Measurements from ENCODE around the gene EMP1. TPM values are rescaled to one million over a fixed set of nuclear protein-coding genes. Genes with fewer than 3 reads are reported as not detected.

EMP1 gene
- total and polyA plus RNA-seq, 2 of the 8 experiments (the other 6 are each of a cell fraction or from before 2014, with no cell fraction given), result 0.17 to 0.65 TPM

DNA sequence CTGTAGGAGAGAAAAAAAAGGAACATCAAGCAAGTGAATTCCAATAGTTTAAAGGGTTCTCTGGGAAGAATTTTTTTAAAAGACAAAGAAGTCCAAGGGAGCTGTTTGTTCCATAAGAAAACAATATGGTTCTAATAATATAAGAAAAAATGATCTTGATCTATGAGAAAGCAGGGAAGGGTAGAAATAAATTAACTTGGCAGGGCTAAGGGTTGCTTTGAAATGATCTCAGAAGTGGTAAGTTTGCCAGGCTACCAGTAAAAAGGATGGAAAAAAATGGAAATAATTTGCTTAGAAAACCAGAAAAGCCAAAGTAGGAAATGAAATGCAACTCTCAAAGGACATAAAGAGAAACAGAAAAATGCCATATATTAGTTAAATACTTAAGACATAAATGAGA is 41.7 kb upstream of the EMP1 start:
- POLR2A ChIA-PET (ENCODE audit: partially characterized antibody), result interaction anchor here (0.6 kb wide), 1 partner anchor 37 kb away, joined by 3 read pairs; no protein-coding TSS in a partner anchor
- Histone ChIP-seq H2BK12ac (ENCODE audit: low read depth, low read length) (no peak overlapping the region), H3K18ac (ENCODE audit: extremely low read depth, low read length) (no peak overlapping the region), H4K20me1 (replicated peaks in 1 of 2; ENCODE audit: control insufficient read depth in 1 of 2, insufficient read depth in 2 of 2, low read length in 2 of 2) (no peaks in the 10 kb centered on the region), H4K5ac (ENCODE audit: insufficient read length, low read depth, low read length) (no peak overlapping the region), H2BK15ac (ENCODE audit: low read length) (no peak overlapping the region), H3K9me3 (ENCODE audit: insufficient read depth in 2 of 2, low read depth in 1 of 2, low read length in 1 of 2) (no peaks in the 10 kb centered on the region), H3K36me3 (ENCODE audit: control insufficient read depth in 2 of 4, insufficient read depth in 4 of 4, low read length in 3 of 4) (no peaks in the 10 kb centered on the region), H3K9ac (replicated peaks in 1 of 4; ENCODE audit: extremely low read depth in 1 of 4, low read depth in 3 of 4, low read length in 3 of 4) (no peak overlapping the region), H4K91ac (replicated peaks; ENCODE audit: insufficient read length, low read length) (no peak overlapping the region), H3K4me1 (replicated peaks in 1 of 4; ENCODE audit: control insufficient read depth in 3 of 4, insufficient read depth in 4 of 4, low read length in 3 of 4) (peaks cover 0 to 10% (median 0%) of the 10 kb centered on the region in 4 experiments; a peak in 2 of 7 replicates), H3K4me3 (ENCODE audit: extremely low read depth in 1 of 4, insufficient read depth in 2 of 4, low read depth in 3 of 4, low read length in 4 of 4) (no peak overlapping the region), H2AFZ (ENCODE audit: low read length) (no peak overlapping the region), H2AK5ac (ENCODE audit: low read depth, low read length) (no peak overlapping the region), H4K8ac (ENCODE audit: extremely low read depth, insufficient read depth, low read length) (no peak overlapping the region), H3K27me3 (replicated peaks in 1 of 4; ENCODE audit: control insufficient read depth in 3 of 4, extremely low read depth in 1 of 4, insufficient read depth in 3 of 4, low read length in 3 of 4) (no peaks in the 10 kb centered on the region), H3K4me2 (ENCODE audit: insufficient read depth in 1 of 2, low read depth in 2 of 2, low read length in 2 of 2) (no peak overlapping the region), H3K27ac (ENCODE audit: low read depth, low read length) (no peak overlapping the region), H2BK120ac (replicated peaks; ENCODE audit: low read depth, low read length) (no peak overlapping the region), H3K23me2 (ENCODE audit: low read depth, low read length) (no peaks in the 10 kb centered on the region), H3K79me2 (ENCODE audit: control insufficient read depth in 1 of 2, insufficient read depth in 2 of 2, low read length in 2 of 2) (no peaks in the 10 kb centered on the region), H2BK20ac (ENCODE audit: low read length) (no peak overlapping the region), H3K4ac (replicated peaks; ENCODE audit: insufficient read length, low read depth, low read length) (no peak overlapping the region), H3K56ac (replicated peaks; ENCODE audit: insufficient read length, low read depth, low read length) (no peak overlapping the region), H2BK5ac (ENCODE audit: low read depth, low read length) (no peak overlapping the region), H3K79me1 (ENCODE audit: low read depth, low read length) (no peaks in the 10 kb centered on the region), H3K14ac (ENCODE audit: insufficient read length) (no peak overlapping the region), H3K23ac (ENCODE audit: insufficient read length) (no peak overlapping the region)
- TF ChIP-seq KDM4A (IDR thresholded peaks at IDR 0.05; ENCODE audit: low read depth, low read length, severe bottlenecking) (no peak), BACH1 (IDR thresholded peaks at IDR 0.05; ENCODE audit: low read length) (no peak), TEAD4 (IDR thresholded peaks at IDR 0.05; ENCODE audit: low read depth, low read length) (no peak), YY1 (IDR thresholded peaks at IDR 0.05; ENCODE audit: low read depth, low read length) (no peak), EP300 (IDR thresholded peaks at IDR 0.05; ENCODE audit: borderline replicate concordance in 1 of 2, low read depth in 2 of 2, low read length in 2 of 2) (no peak), KDM1A (IDR thresholded peaks at IDR 0.05; ENCODE audit: borderline replicate concordance, low read length) (no peak), SP2 (IDR thresholded peaks at IDR 0.05; ENCODE audit: low read length) (no peak), ASH2L (IDR thresholded peaks at IDR 0.05; ENCODE audit: low read length) (no peak)
- TF ChIP-seq, protein P1, sequence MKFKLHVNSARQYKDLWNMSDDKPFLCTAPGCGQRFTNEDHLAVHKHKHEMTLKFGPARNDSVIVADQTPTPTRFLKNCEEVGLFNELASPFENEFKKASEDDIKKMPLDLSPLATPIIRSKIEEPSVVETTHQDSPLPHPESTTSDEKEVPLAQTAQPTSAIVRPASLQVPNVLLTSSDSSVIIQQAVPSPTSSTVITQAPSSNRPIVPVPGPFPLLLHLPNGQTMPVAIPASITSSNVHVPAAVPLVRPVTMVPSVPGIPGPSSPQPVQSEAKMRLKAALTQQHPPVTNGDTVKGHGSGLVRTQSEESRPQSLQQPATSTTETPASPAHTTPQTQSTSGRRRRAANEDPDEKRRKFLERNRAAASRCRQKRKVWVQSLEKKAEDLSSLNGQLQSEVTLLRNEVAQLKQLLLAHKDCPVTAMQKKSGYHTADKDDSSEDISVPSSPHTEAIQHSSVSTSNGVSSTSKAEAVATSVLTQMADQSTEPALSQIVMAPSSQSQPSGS (IDR thresholded peaks at IDR 0.05; ENCODE audit: low read length), result no peak
- TF ChIP-seq, protein P2, sequence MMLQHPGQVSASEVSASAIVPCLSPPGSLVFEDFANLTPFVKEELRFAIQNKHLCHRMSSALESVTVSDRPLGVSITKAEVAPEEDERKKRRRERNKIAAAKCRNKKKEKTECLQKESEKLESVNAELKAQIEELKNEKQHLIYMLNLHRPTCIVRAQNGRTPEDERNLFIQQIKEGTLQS (IDR thresholded peaks at IDR 0.05; ENCODE audit: insufficient read depth, low read depth, low read length), result no peak
- TF ChIP-seq, protein P3, sequence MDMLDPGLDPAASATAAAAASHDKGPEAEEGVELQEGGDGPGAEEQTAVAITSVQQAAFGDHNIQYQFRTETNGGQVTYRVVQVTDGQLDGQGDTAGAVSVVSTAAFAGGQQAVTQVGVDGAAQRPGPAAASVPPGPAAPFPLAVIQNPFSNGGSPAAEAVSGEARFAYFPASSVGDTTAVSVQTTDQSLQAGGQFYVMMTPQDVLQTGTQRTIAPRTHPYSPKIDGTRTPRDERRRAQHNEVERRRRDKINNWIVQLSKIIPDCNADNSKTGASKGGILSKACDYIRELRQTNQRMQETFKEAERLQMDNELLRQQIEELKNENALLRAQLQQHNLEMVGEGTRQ (IDR thresholded peaks at IDR 0.05; ENCODE audit: low read length), result no peak
- CTCF ChIA-PET (ENCODE audit: partially characterized antibody), result no interaction called here
- DNase-seq (ENCODE audit: low read depth in 1 of 2, low spot score in 2 of 2) (no peak), FAIRE-seq (no peak)

Measured in H1 (cell line).